ENCODE data around the gene ZDHHC1.

Gene ZDHHC1

GRCh38 chr16:67392301-67393059, 23.8 kb downstream of the ZDHHC1 start:
- TF ChIP-seq GATA3 (IDR thresholded peaks at IDR 0.05; ENCODE audit: low read depth, low read length) (no peak), GATA2 (IDR thresholded peaks at IDR 0.05; ENCODE audit: low read depth, low read length) (no peak)

GRCh38 chr16:67391424-67392300, 24.6 kb downstream of the ZDHHC1 start:
- TF ChIP-seq GATA3 (IDR thresholded peaks at IDR 0.05; ENCODE audit: low read depth, low read length) (no peak), GATA2 (IDR thresholded peaks at IDR 0.05; ENCODE audit: low read depth, low read length) (no peak)

GRCh38 chr16:67390816-67391423, 25.4 kb downstream of the ZDHHC1 start:
- TF ChIP-seq GATA3 (IDR thresholded peaks at IDR 0.05; ENCODE audit: low read depth, low read length): no peak

- TF ChIP-seq GATA3 (IDR thresholded peaks at IDR 0.05; ENCODE audit: low read depth, low read length) (no peak), GATA2 (IDR thresholded peaks at IDR 0.05; ENCODE audit: low read depth, low read length) (no peak)
Measured at GRCh38 chr16:67389911-67390815, 26.1 kb downstream of the ZDHHC1 start.

- TF ChIP-seq GATA2 (IDR thresholded peaks at IDR 0.05; ENCODE audit: low read depth, low read length) (no peak), GATA3 (IDR thresholded peaks at IDR 0.05; ENCODE audit: low read depth, low read length) (no peak)
Measured at GRCh38 chr16:67388591-67388990, 27.7 kb downstream of the ZDHHC1 start.

GRCh38 chr16:67388191-67388590, 28.1 kb downstream of the ZDHHC1 start:
- TF ChIP-seq GATA3 (IDR thresholded peaks at IDR 0.05; ENCODE audit: low read depth, low read length) (no peak), GATA2 (IDR thresholded peaks at IDR 0.05; ENCODE audit: low read depth, low read length) (no peak)

GRCh38 chr16:67387479-67388079, 28.7 kb downstream of the ZDHHC1 start:
- TF ChIP-seq GATA3 (IDR thresholded peaks at IDR 0.05; ENCODE audit: low read depth, low read length): no peak
- no peak for TF ChIP-seq GATA2 (IDR thresholded peaks at IDR 0.05; ENCODE audit: low read depth, low read length)

GRCh38 chr16:67386861-67387455, 29.3 kb downstream of the ZDHHC1 start:
- TF ChIP-seq GATA2 (IDR thresholded peaks at IDR 0.05; ENCODE audit: low read depth, low read length) (no peak), GATA3 (IDR thresholded peaks at IDR 0.05; ENCODE audit: low read depth, low read length) (no peak)

- TF ChIP-seq GATA3 (IDR thresholded peaks at IDR 0.05; ENCODE audit: low read depth, low read length) (no peak), GATA2 (IDR thresholded peaks at IDR 0.05; ENCODE audit: low read depth, low read length) (no peak)
Measured at GRCh38 chr16:67384778-67385510, 31.3 kb downstream of the ZDHHC1 start.

GRCh38 chr16:67383284-67383683, 33.0 kb downstream of the ZDHHC1 start:
- no peak for TF ChIP-seq GATA3 (IDR thresholded peaks at IDR 0.05; ENCODE audit: low read depth, low read length)
- no peak for TF ChIP-seq GATA2 (IDR thresholded peaks at IDR 0.05; ENCODE audit: low read depth, low read length)

- TF ChIP-seq GATA2 (IDR thresholded peaks at IDR 0.05; ENCODE audit: low read depth, low read length) (no peak), GATA3 (IDR thresholded peaks at IDR 0.05; ENCODE audit: low read depth, low read length) (no peak)
Measured at GRCh38 chr16:67378642-67379041, 37.6 kb downstream of the ZDHHC1 start.

- no peak for TF ChIP-seq GATA3 (IDR thresholded peaks at IDR 0.05; ENCODE audit: low read depth, low read length)
- no peak for TF ChIP-seq GATA2 (IDR thresholded peaks at IDR 0.05; ENCODE audit: low read depth, low read length)
Measured at GRCh38 chr16:67372664-67373063, 43.6 kb downstream of the ZDHHC1 start.
